ENCODE measurements around the gene ANKS1B.

ANKS1B gene

DNA sequence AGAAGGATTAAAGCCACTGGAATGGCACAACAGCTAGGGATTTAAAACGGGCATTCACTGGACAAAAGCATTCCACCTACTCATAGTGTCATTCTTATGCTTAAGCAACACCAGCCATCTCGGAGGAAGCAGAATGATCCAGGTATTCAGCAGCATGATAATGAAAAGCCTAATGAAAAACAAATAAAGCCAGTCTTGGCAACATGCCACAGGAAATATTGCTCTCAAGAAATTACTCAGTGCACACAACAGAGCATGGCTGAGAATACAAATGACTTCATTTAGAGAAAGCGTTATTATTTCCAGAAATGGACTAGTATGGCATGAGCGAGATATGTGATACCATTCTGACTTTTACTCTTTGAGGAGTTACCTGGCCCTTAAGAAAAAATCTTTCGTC, 897.5 kb downstream of the ANKS1B start:
- Histone ChIP-seq H3K27me3 (no peaks in the 10 kb centered on the region), H3K36me3 (no peaks in the 10 kb centered on the region), H3K4me1 (no peaks in the 10 kb centered on the region), H3K4me3 (ENCODE audit: low read depth, low read length) (no peak overlapping the region), H3K9me3 (no peaks in the 10 kb centered on the region)
- no peak for DNase-seq
- TF ChIP-seq, protein P1, sequence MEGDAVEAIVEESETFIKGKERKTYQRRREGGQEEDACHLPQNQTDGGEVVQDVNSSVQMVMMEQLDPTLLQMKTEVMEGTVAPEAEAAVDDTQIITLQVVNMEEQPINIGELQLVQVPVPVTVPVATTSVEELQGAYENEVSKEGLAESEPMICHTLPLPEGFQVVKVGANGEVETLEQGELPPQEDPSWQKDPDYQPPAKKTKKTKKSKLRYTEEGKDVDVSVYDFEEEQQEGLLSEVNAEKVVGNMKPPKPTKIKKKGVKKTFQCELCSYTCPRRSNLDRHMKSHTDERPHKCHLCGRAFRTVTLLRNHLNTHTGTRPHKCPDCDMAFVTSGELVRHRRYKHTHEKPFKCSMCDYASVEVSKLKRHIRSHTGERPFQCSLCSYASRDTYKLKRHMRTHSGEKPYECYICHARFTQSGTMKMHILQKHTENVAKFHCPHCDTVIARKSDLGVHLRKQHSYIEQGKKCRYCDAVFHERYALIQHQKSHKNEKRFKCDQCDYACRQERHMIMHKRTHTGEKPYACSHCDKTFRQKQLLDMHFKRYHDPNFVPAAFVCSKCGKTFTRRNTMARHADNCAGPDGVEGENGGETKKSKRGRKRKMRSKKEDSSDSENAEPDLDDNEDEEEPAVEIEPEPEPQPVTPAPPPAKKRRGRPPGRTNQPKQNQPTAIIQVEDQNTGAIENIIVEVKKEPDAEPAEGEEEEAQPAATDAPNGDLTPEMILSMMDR (IDR thresholded peaks at IDR 0.05; ENCODE audit: low read depth, low read length), result no peak

DNA sequence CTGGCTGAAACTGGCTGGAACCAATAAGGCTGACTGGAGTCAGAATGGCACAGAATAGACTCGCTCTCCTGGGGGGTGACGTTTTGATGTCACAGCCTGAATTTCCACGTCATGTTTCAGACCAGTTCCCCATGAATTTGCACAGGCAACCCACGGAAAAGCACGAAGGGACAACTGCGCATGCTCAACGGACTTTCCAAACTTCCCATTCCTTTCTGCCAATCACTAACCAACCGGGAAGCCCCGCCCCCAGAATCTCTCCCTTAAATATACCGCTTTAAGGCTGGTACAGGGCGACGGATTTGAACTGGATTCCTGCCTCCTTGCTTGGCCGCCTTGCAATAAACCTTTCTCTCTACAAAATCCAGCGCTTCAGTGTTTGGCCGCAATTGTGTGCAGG, 904.9 kb downstream of the ANKS1B start:
- DNase-seq, result no peak
- Histone ChIP-seq H3K4me3 (ENCODE audit: low read depth, low read length) (no peak overlapping the region), H3K36me3 (no peaks in the 10 kb centered on the region), H3K27me3 (no peaks in the 10 kb centered on the region), H3K9me3 (no peaks in the 10 kb centered on the region), H3K4me1 (no peaks in the 10 kb centered on the region)
- TF ChIP-seq, protein P1 (IDR thresholded peaks at IDR 0.05; ENCODE audit: low read depth, low read length), result no peak

DNA sequence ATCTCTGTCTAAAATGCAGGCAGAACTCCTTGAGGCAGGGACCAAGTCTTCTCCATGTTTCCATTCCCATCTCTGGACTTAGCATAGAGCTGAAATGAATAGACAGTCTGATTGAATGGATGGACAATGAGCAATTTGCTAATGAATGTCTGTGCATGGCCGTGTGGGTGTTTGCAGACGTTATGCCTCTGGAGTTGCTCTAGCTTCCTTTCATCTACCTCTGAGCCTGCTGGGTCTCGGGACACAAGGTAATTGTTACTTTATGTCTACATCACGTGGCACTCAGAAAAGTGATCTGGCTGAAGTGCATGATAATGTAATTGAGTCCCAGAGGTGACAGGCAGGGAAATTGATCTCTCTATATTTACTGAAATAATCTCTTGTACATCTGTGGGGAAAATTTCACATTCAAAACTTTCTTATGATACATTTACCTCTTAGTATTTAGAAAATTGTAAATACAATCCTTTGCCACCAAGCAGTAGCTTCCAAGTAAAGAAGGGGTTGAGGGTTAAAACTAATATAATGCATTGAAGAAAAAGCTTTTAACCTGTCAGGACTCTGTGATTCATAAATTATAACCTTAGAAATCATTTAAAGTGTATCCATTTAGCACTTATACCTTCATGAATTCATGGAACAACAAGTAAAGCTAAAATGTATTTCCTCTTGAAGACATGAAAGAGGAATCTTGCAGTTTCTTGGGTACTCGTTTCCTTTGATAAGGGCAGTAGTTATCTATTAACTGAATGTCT, 915.6 kb downstream of the ANKS1B start:
- Histone ChIP-seq H3K4me1 (no peaks in the 10 kb centered on the region), H3K9me3 (no peaks in the 10 kb centered on the region), H3K36me3 (no peaks in the 10 kb centered on the region), H3K27me3 (no peaks in the 10 kb centered on the region), H3K4me3 (ENCODE audit: low read depth, low read length) (no peak overlapping the region)
- no peak for DNase-seq
- TF ChIP-seq, protein P1 (IDR thresholded peaks at IDR 0.05; ENCODE audit: low read depth, low read length), result no peak

DNA sequence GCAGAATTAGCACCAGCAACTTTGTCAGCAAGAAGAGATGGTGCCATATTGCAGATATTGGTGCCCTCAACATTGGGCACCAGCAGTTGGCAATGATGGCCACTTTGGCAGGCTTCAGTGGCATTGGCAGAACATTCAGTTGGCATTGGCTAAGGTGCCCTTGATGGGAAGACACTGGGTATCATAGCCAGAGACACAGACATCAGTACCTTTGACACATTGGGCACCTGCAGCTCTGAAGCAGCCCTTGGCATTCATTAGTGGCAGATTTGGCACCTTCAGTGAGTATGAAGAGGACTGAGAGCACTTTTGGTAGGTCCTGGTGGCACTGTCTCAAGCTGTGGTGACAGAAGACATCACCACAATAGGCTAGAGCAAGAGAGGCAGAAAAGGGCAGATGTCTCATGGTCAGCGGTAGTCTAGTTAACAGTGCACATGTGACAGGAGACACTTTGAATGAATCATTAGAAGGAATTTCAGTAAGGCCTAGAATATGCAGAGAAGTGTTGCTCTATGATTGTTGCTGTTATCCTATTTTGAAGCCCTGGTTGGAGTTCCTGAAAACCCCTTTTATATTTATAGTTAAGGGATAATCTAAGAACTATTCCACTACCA, 917.5 kb downstream of the ANKS1B start:
- TF ChIP-seq, protein P1 (IDR thresholded peaks at IDR 0.05; ENCODE audit: low read depth, low read length), result no peak
- H3K36me3 ChIP-seq, result no peaks in the 10 kb centered on the region
- no peaks in the 10 kb centered on the region for H3K9me3 ChIP-seq
- no peak overlapping the region for H3K4me3 ChIP-seq (ENCODE audit: low read depth, low read length)
- no peak for DNase-seq
- H3K27me3 ChIP-seq, result no peaks in the 10 kb centered on the region
- no peaks in the 10 kb centered on the region for H3K4me1 ChIP-seq

DNA sequence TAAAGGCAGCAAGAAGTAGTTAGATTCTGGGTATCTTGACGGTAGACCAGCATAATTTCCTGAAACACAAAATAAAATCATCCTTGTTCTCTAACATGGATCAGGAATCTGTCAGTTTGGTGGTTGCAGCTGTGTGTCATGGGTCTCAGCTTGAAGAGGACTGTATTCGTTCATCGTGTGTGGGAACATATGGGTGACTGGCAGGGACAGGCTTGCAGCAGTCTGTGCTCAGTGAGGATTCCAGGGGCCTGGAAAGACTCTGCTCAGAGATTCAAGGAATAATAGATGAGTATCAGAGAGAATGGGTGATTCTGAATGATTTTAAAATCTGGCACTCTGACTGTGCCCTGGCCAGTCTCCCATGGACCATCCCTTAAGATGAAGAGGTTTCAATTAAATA, 918.0 kb downstream of the ANKS1B start:
- Histone ChIP-seq H3K4me1 (no peaks in the 10 kb centered on the region), H3K9me3 (no peaks in the 10 kb centered on the region), H3K4me3 (ENCODE audit: low read depth, low read length) (no peak overlapping the region), H3K27me3 (no peaks in the 10 kb centered on the region), H3K36me3 (no peaks in the 10 kb centered on the region)
- no peak for DNase-seq
- TF ChIP-seq, protein P1 (IDR thresholded peaks at IDR 0.05; ENCODE audit: low read depth, low read length), result no peak

DNA sequence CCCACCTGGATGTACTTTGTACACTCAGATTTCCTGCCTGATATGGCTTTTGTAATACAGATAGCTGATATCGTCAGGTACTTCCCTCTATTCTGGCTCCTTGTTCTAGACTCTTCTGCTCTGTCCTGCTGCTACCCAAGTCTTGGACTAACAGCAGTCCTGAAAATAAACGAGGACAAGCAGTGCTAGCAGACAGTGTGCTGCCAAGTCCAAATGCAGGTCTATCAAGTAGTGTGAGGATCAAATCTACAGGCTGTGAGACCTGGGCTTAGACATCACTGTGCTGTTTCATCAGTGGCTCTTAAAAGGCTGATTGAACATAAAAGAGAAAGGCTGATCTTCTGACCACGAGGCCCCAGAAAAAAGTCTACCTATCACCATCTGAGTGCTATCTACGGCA, 921.6 kb downstream of the ANKS1B start:
- Histone ChIP-seq H3K9me3 (no peaks in the 10 kb centered on the region), H3K4me1 (no peaks in the 10 kb centered on the region), H3K27me3 (no peaks in the 10 kb centered on the region), H3K4me3 (ENCODE audit: low read depth, low read length) (no peak overlapping the region), H3K36me3 (no peaks in the 10 kb centered on the region)
- TF ChIP-seq, protein P1 (IDR thresholded peaks at IDR 0.05; ENCODE audit: low read depth, low read length), result no peak
- no peak for DNase-seq
